PC-3 (cell line): Measurements from ENCODE around the gene OR8J1.

Experiments used
- EZH2 ChIP-seq: fragments of 300-600 bp; sonication (generic); IDR thresholded peaks from one replicate; pipeline ENCODE4 v1.6.1; 2017; ENCODE audit warnings: antibody characterized with exemption, mild to moderate bottlenecking, low read length; ENCODE audit not compliant: unreplicated experiment
- TF ChIP-seq, protein P1 (sequence below): fragments of 300-600 bp; sonication (generic); conservative IDR thresholded peaks from 2 replicates; pipeline ENCODE4 v1.5.1; 2017; ENCODE audit warnings: antibody characterized with exemption, low read depth, mild to moderate bottlenecking, low read length

DNA sequence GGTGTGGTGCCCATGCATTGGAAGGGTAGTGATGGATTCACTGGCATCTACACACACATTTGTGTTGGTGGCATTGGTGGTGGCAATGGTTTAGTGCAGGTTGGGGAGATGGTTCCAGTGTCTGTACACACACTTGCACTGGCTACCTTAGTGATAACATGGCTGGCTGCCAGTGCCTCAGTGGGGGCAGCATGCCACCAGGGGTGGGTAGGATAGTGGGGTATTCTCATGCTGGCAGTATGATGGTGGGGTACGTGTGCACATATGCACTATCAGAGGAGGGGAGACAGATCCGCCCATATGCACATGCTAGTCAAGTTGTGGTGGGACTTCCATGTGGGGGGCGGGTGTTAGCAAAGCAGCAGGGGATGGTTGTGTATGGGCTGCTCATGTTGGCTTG lies 46.3 kb upstream of the OR8J1 start:
- TF ChIP-seq, protein P1, sequence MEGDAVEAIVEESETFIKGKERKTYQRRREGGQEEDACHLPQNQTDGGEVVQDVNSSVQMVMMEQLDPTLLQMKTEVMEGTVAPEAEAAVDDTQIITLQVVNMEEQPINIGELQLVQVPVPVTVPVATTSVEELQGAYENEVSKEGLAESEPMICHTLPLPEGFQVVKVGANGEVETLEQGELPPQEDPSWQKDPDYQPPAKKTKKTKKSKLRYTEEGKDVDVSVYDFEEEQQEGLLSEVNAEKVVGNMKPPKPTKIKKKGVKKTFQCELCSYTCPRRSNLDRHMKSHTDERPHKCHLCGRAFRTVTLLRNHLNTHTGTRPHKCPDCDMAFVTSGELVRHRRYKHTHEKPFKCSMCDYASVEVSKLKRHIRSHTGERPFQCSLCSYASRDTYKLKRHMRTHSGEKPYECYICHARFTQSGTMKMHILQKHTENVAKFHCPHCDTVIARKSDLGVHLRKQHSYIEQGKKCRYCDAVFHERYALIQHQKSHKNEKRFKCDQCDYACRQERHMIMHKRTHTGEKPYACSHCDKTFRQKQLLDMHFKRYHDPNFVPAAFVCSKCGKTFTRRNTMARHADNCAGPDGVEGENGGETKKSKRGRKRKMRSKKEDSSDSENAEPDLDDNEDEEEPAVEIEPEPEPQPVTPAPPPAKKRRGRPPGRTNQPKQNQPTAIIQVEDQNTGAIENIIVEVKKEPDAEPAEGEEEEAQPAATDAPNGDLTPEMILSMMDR, result no peak
- no peak for TF ChIP-seq EZH2
